Tibial nerve (tissue), 4 donors: ENCODE measurements around the gene PRAF2. TPM values are rescaled to one million over a fixed set of nuclear protein-coding genes. Genes with fewer than 3 reads are reported as not detected.

Experiments used
- DNase-seq, 2 donors: peaks; one replicate each; pipeline ENCODE4 v3.0.0-alpha.2; 2019; ENCODE audit warnings: low spot score in 2 of 2
- H3K27ac ChIP-seq, 4 donors: fragments of 200-600 bp; sonication (generic) in 3 of 4; one replicate each; pipeline ENCODE4 v1.5.1; 2017 to 2019; ENCODE audit warnings: mild to moderate bottlenecking in 1 of 4
- H3K27me3 ChIP-seq, 2 donors: fragments of 200-600 bp; sonication (generic) in 1 of 2; one replicate each; pipeline versions ENCODE4 v1.5.1 to v1.6.0; 2017 to 2019
- H3K36me3 ChIP-seq, 3 donors: fragments of 200-600 bp; sonication (generic); one replicate each; pipeline ENCODE4 v1.5.1; 2018 to 2019
- H3K4me1 ChIP-seq, 4 donors: fragments of 200-600 bp; sonication (generic) in 3 of 4; one replicate each; pipeline ENCODE4 v1.5.1; 2017 to 2019
- H3K4me3 ChIP-seq, 4 donors: fragments of 200-600 bp; sonication (generic) in 3 of 4; one replicate each; pipeline ENCODE4 v1.5.1; 2017 to 2019; ENCODE audit warnings: mild to moderate bottlenecking in 1 of 4, moderate library complexity in 1 of 4
- H3K9me3 ChIP-seq, 4 donors: fragments of 200-600 bp; sonication (generic) in 3 of 4; one replicate each; pipeline ENCODE4 v1.5.1; 2017 to 2019
- EP300 ChIP-seq, 2 donors: sonication (generic); formaldehyde crosslinking; IDR thresholded peaks; one replicate each; pipeline ENCODE4 v1.6.1; 2017; ENCODE audit warnings: antibody characterized with exemption in 2 of 2, mild to moderate bottlenecking in 1 of 2
- POLR2A ChIP-seq, 2 donors: fragments of 450-650 bp; IDR thresholded peaks; one replicate each; pipeline ENCODE4 v1.6.1; 2017; ENCODE audit warnings: antibody characterized with exemption in 2 of 2, mild to moderate bottlenecking in 2 of 2, moderate library complexity in 2 of 2
- WGBS, 2 donors: methylation state at CpG; one replicate each; pipeline ENCODE4 v1.1.5; 2018; 5-methylcytosine and 5-hydroxymethylcytosine counted together
- total RNA-seq, 4 donors: library from RNA; depleted of rRNA; stranded (reverse); fragments of >200 nt; gene quantifications; one replicate each; pipeline ENCODE4 v1.1.0, GENCODE V29; 2016
- TF ChIP-seq, protein P1 (sequence below), 5 experiments: fragments of 200-600 bp in 3 of 5; fragments of 450-650 bp in 2 of 5; sonication (generic) in 3 of 5; IDR thresholded peaks; one replicate each; pipeline ENCODE4 v1.5.1; 2016 to 2019; ENCODE audit warnings: antibody characterized with exemption in 5 of 5, mild to moderate bottlenecking in 3 of 5, moderate library complexity in 2 of 5

Gene PRAF2, protein sequence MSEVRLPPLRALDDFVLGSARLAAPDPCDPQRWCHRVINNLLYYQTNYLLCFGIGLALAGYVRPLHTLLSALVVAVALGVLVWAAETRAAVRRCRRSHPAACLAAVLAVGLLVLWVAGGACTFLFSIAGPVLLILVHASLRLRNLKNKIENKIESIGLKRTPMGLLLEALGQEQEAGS
- 10 to 100 TPM; 16.5 to 28.8 (median 19.9) TPM for total RNA-seq

DNA sequence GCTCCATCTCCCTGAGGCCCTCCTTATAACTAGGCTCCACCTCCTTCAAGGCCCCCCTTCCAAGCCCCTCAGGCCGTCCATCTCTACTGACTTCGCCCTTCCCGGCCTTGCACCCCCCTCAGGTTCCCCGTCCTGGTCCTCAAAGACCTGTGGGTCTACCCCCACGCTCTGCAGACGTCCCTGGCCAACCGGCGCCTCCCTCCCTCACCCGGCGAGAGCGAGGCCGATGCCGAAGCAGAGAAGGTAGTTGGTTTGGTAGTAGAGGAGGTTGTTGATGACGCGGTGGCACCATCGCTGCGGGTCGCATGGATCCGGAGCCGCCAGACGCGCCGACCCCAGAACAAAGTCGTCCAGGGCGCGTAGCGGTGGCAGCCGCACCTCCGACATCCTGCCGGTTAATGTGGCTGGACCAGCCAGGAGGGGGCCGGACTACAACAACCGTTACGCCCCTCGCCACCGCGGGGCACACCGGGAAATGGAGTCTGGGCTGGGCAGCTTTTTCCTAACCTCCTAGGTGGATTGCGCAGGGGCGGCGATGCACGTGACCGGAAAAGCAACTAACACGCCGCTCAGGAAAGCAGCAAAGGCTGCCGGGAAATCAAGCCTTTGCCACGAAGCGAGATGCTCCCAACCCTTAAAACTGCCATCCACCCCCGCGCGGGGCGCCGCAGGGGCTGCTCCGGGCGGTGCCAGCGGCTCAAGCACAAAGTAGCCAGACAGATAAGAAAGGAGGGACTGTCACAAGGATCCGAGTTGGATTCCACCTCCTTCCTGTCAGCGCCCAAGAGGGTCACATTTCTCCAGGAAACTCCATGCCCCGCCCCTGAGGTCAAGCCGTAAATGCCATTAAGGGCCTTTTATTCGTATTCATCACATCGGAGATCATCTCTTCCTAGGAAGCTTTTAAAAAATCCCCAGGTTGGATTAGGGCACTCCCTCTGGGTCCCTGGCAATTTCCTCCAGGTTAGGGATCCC lies at the start of gene PRAF2:
Gene PRAF2 (minus strand): TSS at position 402 of the 975 bp plus-strand sequence. CDS start 15 bp downstream, at position 387.
- Histone ChIP-seq H3K27me3 (no peaks in the 10 kb centered on the region), H3K4me1 (peaks cover 0 to 32% (median 5%) of the 10 kb centered on the region in 4 donors), H3K36me3 (peaks cover 0 to 36% (median 0%) of the 10 kb centered on the region in 3 donors), H3K4me3 (peak within 1 kb of the TSS; percentile 44 to 63 (median 51)), H3K9me3 (no peaks in the 10 kb centered on the region), H3K27ac (peak within 1 kb of the TSS; percentile 58 to 87 (median 78))
- 6 to 51% methylated on average over 17 to 60 of the region's 61 CpGs for WGBS, 2 donors
- DNase-seq: peak; percentile 86 to 89
- TF ChIP-seq, protein P1, sequence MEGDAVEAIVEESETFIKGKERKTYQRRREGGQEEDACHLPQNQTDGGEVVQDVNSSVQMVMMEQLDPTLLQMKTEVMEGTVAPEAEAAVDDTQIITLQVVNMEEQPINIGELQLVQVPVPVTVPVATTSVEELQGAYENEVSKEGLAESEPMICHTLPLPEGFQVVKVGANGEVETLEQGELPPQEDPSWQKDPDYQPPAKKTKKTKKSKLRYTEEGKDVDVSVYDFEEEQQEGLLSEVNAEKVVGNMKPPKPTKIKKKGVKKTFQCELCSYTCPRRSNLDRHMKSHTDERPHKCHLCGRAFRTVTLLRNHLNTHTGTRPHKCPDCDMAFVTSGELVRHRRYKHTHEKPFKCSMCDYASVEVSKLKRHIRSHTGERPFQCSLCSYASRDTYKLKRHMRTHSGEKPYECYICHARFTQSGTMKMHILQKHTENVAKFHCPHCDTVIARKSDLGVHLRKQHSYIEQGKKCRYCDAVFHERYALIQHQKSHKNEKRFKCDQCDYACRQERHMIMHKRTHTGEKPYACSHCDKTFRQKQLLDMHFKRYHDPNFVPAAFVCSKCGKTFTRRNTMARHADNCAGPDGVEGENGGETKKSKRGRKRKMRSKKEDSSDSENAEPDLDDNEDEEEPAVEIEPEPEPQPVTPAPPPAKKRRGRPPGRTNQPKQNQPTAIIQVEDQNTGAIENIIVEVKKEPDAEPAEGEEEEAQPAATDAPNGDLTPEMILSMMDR (IDR thresholded peaks at IDR 0.05): peak in 2 of 5 experiments; percentile 14 to 28
- TF ChIP-seq POLR2A (IDR thresholded peaks at IDR 0.05) (peak in 1 of 2 donors; percentile 58), EP300 (IDR thresholded peaks at IDR 0.05) (peak; percentile 77 to 89)

DNA sequence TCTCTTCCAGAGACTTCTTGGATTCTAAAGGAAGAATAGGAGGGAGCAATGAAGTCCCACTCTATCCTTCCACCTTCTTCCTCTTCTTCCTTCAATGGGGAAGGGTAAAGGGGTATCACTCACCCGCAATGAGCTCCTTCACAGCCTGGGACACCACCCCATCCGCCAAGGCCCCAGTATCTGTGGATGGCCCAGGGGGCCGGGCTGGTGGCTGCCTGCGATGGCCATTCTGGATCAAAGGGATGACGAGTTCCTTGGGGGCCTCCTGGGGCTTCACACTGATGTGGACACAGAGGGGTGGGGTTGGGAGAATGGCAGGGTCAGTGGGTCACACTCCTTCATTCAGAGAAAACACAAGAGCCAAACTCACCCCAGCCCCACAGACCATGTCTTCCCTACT lies 48.7 kb upstream of the PRAF2 start:
- no peak for DNase-seq
- H3K9me3 ChIP-seq: no peaks in the 10 kb centered on the region
- H3K4me1 ChIP-seq: peaks cover 0 to 15% (median 2%) of the 10 kb centered on the region in 4 donors
- no peak for TF ChIP-seq POLR2A (IDR thresholded peaks at IDR 0.05)
- TF ChIP-seq, protein P1 (IDR thresholded peaks at IDR 0.05): no peak
- no peak for TF ChIP-seq EP300 (IDR thresholded peaks at IDR 0.05)
- peak overlapping the region; percentile 52 to 76 (median 64) for H3K4me3 ChIP-seq
- peak overlapping the region in 1 of 4 donors; percentile 84 for H3K27ac ChIP-seq
- WGBS, 2 donors: 60 to 88% methylated on average over 1 to 5 of the region's 5 CpGs
- no peaks in the 10 kb centered on the region for H3K27me3 ChIP-seq
- peaks cover 0 to 35% (median 0%) of the 10 kb centered on the region in 3 donors for H3K36me3 ChIP-seq

DNA sequence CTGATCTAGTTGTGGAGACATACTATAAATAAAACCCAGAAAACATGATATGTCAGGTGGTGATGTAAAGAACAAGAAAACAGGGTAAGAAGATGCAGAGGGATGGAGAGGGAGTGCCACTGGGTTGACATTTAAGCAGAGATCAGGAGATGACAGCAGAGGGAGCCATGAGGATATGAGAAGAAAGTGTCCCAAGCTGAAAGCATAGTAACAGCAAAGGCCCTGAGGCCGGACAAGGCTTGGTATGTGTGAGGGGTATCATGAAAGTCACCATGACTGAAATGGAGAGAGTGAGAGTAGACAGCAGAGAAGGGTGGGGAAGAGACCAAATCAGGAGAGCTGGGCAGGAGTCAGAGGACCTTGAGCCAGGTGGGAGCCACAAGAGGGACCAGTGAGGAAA lies 46.3 kb upstream of the PRAF2 start:
- WGBS, 2 donors: 55 to 68% methylated on average over 1 of the region's 1 CpG
- TF ChIP-seq POLR2A (IDR thresholded peaks at IDR 0.05) (no peak), EP300 (IDR thresholded peaks at IDR 0.05) (no peak)
- TF ChIP-seq, protein P1 (IDR thresholded peaks at IDR 0.05): no peak
- H3K36me3 ChIP-seq: peaks cover 0 to 59% (median 0%) of the 10 kb centered on the region in 3 donors
- no peaks in the 10 kb centered on the region for H3K27me3 ChIP-seq
- no peak overlapping the region for H3K27ac ChIP-seq
- H3K4me3 ChIP-seq: no peak overlapping the region
- peaks cover 0 to 15% (median 2%) of the 10 kb centered on the region in 4 donors for H3K4me1 ChIP-seq
- DNase-seq: no peak
- H3K9me3 ChIP-seq: no peaks in the 10 kb centered on the region

DNA sequence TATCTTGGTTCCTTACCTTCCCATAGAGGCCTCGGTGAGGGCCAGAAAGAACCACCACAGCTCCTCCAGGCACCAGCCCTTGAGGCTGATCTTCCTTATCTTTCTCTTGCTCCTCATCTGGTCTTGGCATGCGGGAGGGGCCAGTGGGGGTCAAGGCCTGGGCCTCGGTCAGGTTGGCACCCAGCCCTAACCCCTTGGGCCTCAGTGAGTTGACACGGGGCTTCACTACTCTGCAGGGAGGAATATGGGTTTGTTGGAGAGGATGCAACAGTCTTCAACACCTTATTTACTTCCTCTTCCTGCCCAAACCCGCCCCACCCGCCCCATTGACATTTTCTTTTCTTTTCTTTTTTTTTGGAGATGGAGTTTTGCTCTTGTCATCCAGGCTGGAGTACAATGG lies 43.8 kb upstream of the PRAF2 start:
- no peaks in the 10 kb centered on the region for H3K9me3 ChIP-seq
- DNase-seq: no peak
- H3K27me3 ChIP-seq: no peaks in the 10 kb centered on the region
- peaks cover 0 to 80% (median 0%) of the 10 kb centered on the region in 3 donors for H3K36me3 ChIP-seq
- no peak overlapping the region for H3K4me3 ChIP-seq
- TF ChIP-seq EP300 (IDR thresholded peaks at IDR 0.05) (no peak), POLR2A (IDR thresholded peaks at IDR 0.05) (no peak)
- TF ChIP-seq, protein P1 (IDR thresholded peaks at IDR 0.05): no peak
- H3K4me1 ChIP-seq: peaks cover 0 to 11% (median 1%) of the 10 kb centered on the region in 4 donors
- 77 to 80% methylated on average over 6 of the region's 6 CpGs for WGBS, 2 donors
- H3K27ac ChIP-seq: no peak overlapping the region
